GM18951 (cell line): ENCODE results near the gene KLHL29.

Source experiments
- POLR2A ChIP-seq: IDR thresholded peaks from 4 replicates; pipeline ENCODE4 v1.6.1; 2011; ENCODE audit warnings: mild to moderate bottlenecking; ENCODE audit not compliant: insufficient read length, insufficient read depth; ENCODE audit errors: extremely low read depth
- in situ Hi-C: fragments of 300-500 bp; cut with MboI; formaldehyde crosslinking; loops from one replicate; pipeline ENCODE4 v1.12.0; 2022; ENCODE audit warnings: low sequenced_read_pairs, mixed read lengths, inconsistent platforms; ENCODE audit not compliant: unreplicated experiment

Gene KLHL29

DNA sequence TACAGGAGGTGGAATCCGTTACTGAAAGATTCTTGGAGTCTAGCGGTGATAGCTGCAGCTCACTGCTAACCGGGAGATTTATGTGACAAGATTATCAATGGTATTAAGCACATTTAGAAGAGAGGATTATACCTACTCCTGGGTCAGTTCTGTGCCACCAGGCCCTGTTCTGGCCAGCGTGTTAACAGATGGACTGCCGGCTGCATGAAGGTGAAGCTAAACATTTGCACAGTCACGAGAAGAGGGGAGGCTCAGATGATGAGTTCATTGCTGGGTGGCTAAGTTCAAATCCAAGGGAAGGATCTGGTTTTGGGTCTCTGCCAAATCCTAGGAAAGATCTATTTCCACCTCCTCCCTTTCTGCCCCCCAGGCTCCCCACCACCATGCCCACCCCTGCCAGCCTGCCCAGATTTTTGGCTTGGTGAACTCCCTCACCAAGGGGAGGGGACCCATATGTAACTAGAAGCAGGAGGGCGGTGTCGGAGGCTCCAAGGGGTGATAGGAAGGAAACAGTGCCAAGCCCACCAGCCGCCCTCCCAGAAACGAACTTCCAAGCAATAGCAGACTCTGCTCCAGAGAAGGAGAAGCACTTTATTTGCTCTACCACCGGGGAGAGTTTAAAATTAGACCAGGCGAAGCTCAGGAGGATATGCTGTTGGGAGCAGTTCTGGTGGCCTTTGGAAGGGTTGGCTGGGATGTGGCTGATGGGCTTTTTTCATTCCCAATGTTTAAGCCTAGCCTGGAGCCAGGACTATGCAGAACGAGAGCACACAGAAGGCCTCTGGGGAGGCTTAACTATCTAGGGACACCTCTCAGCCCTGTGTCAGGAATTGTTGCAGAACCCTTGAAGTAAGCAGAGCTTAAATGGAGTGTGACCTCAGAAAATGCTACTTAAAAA lies 200.5 kb downstream of the KLHL29 start:
- no peak for TF ChIP-seq POLR2A

DNA sequence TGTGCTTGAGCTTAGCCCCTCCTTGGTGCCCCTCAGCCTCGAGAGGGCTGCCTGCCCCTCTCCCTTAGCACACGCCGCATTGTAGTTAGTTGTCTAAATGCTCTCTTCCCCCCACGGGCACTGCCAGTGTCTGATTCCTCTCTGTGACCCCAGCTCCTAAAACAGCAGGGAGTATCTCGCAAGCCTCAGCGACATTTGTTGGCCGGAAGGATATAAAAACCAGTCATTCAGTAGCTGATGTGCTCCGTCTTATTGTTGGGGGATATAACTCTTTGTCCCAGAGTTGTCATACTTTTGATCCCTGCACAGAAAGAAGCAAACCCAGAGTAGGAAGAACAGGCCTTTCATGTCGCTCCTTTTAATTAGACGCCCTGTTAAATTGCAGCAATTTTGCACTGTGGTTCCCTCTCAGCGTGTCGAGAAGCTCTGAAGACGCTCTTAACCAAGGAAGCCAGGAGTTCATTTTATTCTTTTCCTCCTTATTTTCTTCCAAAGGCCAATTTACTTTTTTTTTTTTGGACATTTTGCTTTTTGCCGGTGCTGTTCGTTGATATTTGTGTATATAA lies 201.8 kb downstream of the KLHL29 start:
- TF ChIP-seq POLR2A, result no peak
- in situ Hi-C loops, result no loop called here

More for the DNA sequence above, 200.5 kb downstream of the KLHL29 start:
- in situ Hi-C loops, result no loop called here

DNA sequence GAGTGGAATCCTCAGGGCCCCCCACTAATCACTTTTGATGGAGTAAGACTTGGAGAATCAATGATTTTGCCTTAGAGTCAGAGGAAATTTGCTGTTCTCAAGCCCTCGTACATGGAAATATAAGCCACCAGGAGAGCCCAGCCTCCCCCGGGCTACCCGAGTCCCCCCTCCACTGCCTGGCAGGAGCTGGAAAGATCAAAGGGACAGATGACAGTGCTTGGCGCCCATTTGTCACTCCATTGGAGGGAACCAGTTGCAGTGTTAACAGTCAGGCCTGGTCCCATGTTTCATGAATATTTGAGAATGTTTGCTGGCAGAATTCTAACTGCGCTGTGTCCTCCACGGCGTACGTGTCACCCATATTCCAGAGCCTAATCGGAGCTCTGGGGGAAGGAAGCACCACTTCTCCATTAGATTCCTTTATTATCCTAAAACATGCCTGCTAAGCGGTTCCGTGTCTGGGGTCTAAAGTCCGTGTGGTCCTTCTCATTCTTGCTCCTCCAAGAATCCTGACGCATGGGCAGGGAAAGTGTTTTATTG lies 202.4 kb downstream of the KLHL29 start:
- TF ChIP-seq POLR2A, result no peak
- in situ Hi-C loops, result no loop called here

DNA sequence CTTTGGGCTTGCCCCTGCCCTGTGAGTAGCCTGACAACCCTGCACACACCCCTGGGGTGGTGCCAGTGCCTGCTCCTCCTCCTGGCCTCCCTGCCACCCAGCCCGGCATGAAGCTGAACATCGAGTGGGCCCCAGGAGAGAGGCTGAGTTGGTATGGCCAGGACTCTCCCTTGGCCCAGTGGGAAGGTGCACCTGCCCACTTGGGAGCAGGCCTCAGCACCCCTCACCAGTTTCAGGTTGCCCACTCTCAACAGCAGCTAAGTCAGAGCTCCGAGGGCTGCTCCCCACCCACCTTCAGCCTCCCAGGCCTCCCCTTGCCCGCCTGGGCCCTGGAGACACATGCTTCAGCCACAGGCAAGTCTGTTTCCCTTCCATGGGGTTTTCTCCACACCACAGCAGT lies 203.1 kb downstream of the KLHL29 start:
- in situ Hi-C loops, result no loop called here
- TF ChIP-seq POLR2A, result no peak

DNA sequence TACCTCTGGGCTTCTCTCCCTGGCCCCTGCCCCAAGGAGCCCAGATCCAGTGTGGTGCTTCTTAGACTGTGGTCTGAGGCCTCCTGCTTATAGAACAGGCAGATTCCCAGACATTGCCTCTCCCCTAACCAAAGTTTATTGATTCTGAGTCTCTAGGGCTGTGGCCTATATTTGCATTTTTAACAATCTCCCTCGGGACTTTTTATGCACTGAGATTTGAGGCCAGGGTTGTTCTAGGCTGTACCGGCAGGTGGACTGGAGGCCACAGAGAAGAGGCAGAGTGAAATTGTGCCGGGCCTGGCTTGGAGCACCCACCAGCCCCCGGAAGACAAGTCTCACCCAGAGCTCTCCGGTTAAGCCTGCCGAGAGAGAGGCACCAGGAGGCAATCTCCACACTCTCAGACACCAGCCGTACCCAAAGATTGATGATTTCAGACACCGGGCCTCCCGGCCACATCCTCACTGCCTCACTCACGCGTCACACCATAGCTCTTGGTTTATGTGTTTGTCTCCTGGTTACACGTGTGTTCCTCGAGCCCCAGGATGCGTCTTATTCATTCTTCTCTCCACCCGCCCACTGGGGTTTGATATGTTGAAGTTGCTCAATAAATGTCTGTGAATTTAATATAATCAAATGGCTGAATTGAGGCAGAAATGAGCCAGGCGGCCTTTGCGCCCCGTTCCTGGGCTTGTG lies 203.7 kb downstream of the KLHL29 start:
- in situ Hi-C loops, result no loop called here
- TF ChIP-seq POLR2A, result no peak

DNA sequence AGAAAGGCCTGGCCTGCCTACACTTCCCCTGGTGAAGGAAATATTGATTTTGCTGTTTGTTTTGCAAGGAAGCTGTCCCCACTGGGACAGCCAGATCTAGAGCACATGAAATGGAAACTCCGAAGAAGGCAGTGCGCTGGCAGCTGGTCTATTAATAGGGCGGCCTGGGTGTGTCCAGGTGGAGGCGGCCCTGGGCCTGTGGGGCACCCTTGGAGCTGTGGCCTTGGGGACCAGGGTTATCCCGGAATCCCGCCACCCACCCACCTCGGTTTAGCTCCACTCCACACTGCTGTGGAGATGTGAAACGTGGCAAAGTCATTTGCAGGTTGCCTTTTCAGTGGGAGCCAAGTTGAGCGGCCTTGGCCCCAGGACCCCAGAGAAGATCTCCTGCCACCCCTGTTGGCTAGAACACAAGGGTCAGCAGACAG lies 204.3 kb downstream of the KLHL29 start:
- TF ChIP-seq POLR2A, result no peak
- in situ Hi-C loops, result no loop called here

DNA sequence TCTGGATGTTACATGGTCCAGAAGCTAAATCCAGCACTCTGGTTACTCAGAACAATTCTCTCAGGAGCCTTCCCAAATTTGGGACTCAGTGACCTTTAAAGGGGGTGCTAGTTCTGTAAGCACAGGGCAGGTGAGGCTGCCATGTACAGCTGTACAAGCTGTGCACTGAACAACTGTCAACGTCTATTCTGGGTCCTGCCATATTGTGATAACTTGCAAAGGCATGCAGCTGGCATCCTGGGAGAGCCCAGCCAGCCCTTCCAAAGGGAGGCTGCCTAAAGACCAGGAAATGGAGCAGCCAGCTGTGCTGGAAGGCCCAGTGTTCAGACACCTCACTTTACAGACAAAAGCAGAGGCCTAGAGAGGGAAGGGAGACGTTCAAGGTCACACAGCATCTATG lies 204.8 kb downstream of the KLHL29 start:
- in situ Hi-C loops, result no loop called here

DNA sequence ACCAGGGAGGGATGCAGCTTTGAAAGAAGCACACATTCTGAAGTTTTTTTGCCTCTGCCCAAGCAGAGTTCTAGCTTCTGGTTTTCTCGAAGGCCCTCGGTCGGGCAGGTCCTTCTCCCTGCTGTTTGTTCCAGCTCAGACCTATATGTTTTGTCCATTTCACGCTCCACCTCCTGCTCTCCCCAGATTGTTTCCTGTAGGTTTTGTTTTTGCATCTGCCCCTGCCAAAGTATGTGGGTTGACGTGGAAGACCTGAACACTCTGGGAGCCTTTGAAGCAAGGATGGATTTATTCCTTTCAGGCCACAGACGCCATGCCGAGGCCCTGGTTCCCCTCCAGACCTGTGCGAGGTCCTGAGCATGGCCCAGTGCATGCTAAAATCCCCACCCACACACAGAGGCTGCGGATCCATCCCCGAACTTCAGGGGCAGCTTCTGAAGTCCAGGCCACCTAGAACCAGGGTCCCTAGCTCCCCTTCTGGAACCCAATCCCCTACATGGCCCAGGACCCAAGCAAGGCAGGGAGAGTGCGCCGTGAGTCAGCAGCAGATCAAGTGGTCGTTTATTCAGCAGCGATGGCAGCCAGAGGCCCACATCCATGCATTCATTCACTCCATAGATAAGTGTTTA lies 205.4 kb downstream of the KLHL29 start:
- in situ Hi-C loops, result no loop called here
- no peak for TF ChIP-seq POLR2A

More for the DNA sequence above, 204.8 kb downstream of the KLHL29 start:
- TF ChIP-seq POLR2A, result no peak

DNA sequence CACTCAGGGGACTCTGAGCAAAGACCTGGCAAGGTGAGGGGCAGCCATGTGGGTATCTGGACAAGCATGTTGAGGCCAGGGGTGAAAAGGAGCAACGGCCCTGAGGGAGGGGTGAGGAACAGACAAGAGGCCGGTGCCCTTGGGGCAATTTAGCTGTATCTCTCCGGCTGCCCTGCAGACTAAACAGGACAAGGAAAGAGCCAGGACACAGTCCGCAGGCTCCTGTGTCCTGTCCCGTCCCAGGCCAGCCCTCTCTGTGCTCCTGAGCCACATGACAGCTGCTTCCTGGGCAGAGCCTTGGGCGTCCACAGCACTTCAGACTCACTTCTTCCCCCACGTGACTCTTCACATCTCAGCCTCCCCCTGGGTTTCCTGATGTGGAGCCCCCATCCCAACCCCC lies 206.1 kb downstream of the KLHL29 start:
- TF ChIP-seq POLR2A, result no peak
- in situ Hi-C loops, result no loop called here

DNA sequence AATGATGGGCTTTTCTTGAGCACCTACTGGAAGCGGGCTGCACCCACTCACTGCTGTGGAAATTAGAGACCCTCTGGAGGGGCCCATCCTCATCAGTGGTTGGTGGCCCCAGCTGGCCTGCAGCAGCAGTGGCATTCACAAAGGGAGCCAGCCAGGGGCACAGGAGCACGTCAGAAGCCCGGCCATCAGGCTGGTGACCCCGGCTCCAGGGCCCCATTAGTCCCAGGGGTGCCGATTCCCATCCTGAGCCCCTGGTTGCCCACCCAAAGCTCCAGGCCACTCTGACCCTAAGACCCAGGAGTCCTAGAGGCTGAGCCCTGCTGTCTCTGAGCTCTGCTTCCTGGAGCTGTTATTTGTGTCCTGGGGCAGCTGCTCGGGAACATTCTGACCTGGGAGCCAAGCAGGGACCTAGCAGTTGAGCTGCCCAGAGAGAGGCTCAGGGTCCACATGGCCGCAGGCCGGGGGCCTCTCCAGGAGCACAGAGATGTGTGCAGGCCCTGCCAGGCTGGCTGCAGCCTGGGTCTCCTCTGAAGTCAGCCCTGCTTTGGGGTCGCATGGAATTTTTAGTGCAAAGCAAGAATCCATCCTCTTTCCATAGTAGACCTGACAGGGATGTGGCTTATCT lies 207.2 kb downstream of the KLHL29 start:
- in situ Hi-C loops, result no loop called here
- TF ChIP-seq POLR2A, result no peak

DNA sequence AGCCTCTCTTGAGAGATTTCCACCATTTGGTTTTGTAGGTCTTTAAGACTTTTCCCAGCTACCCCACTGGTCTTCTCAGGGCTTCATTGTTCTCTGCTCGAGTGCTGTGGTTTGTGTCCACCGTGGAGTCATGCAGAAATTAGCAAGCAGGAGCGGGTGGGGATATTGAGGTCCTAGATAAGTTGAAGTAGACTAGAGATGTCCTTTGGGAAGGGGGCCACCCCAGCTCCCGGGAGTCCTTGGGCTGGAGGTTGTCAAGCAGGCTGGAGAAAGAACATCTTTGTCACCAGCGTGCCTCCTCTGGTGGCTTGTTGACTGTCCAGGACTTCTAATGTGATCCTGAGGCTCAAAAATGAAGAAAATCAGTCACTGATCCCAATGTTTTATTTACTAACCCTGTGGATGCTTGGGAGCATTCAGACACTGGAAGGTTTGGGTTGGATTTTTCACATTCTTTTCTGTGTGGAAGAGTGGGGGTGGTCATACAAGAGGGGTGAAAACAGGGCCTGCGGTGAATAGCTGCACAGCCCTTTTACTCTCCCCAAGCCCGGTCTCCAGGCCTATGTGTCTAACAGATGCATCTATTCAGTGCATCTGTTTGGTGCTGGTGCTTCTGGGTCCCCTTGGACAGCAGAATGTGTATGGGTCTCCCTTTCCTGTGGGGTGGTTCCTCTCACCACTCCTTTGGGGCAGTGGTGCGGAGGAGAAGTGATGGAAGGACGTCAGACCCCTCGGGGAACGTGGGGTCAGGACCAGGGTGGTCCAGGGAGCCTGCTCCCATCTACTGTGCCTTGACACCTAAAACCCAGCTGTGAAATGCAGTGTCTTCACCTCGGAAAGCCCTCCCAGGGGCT lies 208.1 kb downstream of the KLHL29 start:
- in situ Hi-C loops, result no loop called here
- TF ChIP-seq POLR2A, result no peak
